ENCODE results near the gene MATN3. TPM values are rescaled to one million over a fixed set of nuclear protein-coding genes. Genes with fewer than 3 reads are reported as not detected.

The MATN3 gene
- total RNA-seq, 1 experiment from 2014 or later = 1.0 TPM

- Histone ChIP-seq H3K79me2 (ENCODE audit: low read depth) (no peaks in the 10 kb centered on the region), H3K9me3 (ENCODE audit: insufficient read depth, low read depth) (no peaks in the 10 kb centered on the region), H3K27ac (no peak overlapping the region), H2AFZ (no peak overlapping the region), H3K4me1 (replicated peaks; ENCODE audit: insufficient read depth) (peaks cover 5% of the 10 kb centered on the region; the same call in 1 of the 2 replicates), H3K9me2 (ENCODE audit: insufficient read depth) (0 out of 2 replicates have a peak, but pooled peaks cover under 1% of the 10 kb centered on the region), H3K4me2 (peak overlapping the region; percentile 81), H4K20me1 (ENCODE audit: insufficient read depth) (no peaks in the 10 kb centered on the region), H3K4me3 (peak overlapping the region; percentile 51; the same call in 1 of the 2 replicates), H3F3A (ENCODE audit: insufficient read depth, low read depth) (peaks cover 12% of the 10 kb centered on the region; the same call in 1 of the 2 replicates), H3K36me3 (ENCODE audit: low read depth) (no peaks in the 10 kb centered on the region), H3K27me3 (ENCODE audit: insufficient read depth, low read depth) (peaks cover 9% of the 10 kb centered on the region; the same call in 1 of the 2 replicates)
- intact Hi-C loops (cut with micrococcal nuclease; ENCODE audit: unreplicated experiment) = loop anchor here (5.0 kb wide), 1 partner anchor 209 kb away; no protein-coding TSS in a partner anchor
- ChIA-PET POLR2A (ENCODE audit: unreplicated experiment) (no interaction called here), CTCF (interaction anchor here (0.6 to 0.7 kb wide), 4 partner anchors 17 to 1014 kb away, joined by 3 to 6 read pairs (median 4); no protein-coding TSS in a partner anchor)
- no TSS peak for BruUV-seq (replicated peaks)
- DNase-seq = no peak
- TF ChIP-seq CTCF (conservative IDR thresholded peaks at IDR 0.05) (no peak), EZH2 (IDR thresholded peaks at IDR 0.05; ENCODE audit: low read depth) (no peak)
Measured at GRCh38 chr2:20013126-20013849, 820 bp upstream of the MATN3 start.

GRCh38 chr2:20012032-20012281 is 511 bp downstream of the MATN3 start:
- peak overlapping the region; percentile 81 for H3K4me2 ChIP-seq
- peaks cover 9% of the 10 kb centered on the region; the same call in 1 of the 2 replicates for H3K27me3 ChIP-seq (ENCODE audit: insufficient read depth, low read depth)
- H3K79me2 ChIP-seq (ENCODE audit: low read depth) = no peaks in the 10 kb centered on the region
- peak overlapping the region; percentile 66; the same call in 1 of the 2 replicates for H2AFZ ChIP-seq
- H3K4me3 ChIP-seq = peak overlapping the region; percentile 51; the same call in 1 of the 2 replicates
- H3K9me2 ChIP-seq (ENCODE audit: insufficient read depth) = no peaks in the 10 kb centered on the region
- H3F3A ChIP-seq (ENCODE audit: insufficient read depth, low read depth) = peaks cover 12% of the 10 kb centered on the region; the same call in 1 of the 2 replicates
- no peak for DNase-seq
- TF ChIP-seq EZH2 (IDR thresholded peaks at IDR 0.05; ENCODE audit: low read depth) (no peak), CTCF (conservative IDR thresholded peaks at IDR 0.05) (no peak)
- CTCF ChIA-PET = no interaction called here
- no peaks in the 10 kb centered on the region for H4K20me1 ChIP-seq (ENCODE audit: insufficient read depth)
- TSS peak; percentile 23 for BruUV-seq (replicated peaks)
- peaks cover 5% of the 10 kb centered on the region; the same call in 1 of the 2 replicates for H3K4me1 ChIP-seq (replicated peaks; ENCODE audit: insufficient read depth)
- no peak overlapping the region for H3K27ac ChIP-seq
- POLR2A ChIA-PET (ENCODE audit: unreplicated experiment) = no interaction called here
- no peaks in the 10 kb centered on the region for H3K36me3 ChIP-seq (ENCODE audit: low read depth)
- no peaks in the 10 kb centered on the region for H3K9me3 ChIP-seq (ENCODE audit: insufficient read depth, low read depth)
- intact Hi-C loops (cut with micrococcal nuclease; ENCODE audit: unreplicated experiment) = loop anchor here (5.0 kb wide), 1 partner anchor 210 kb away; no protein-coding TSS in a partner anchor

GRCh38 chr2:20011276-20012031 is 1.0 kb downstream of the MATN3 start:
- H3K9me2 ChIP-seq (ENCODE audit: insufficient read depth) = no peaks in the 10 kb centered on the region
- CTCF ChIA-PET = no interaction called here
- H3K36me3 ChIP-seq (ENCODE audit: low read depth) = no peaks in the 10 kb centered on the region
- H3K79me2 ChIP-seq (ENCODE audit: low read depth) = no peaks in the 10 kb centered on the region
- no TSS peak for BruUV-seq (replicated peaks)
- H3K9me3 ChIP-seq (ENCODE audit: insufficient read depth, low read depth) = no peaks in the 10 kb centered on the region
- POLR2A ChIA-PET (ENCODE audit: unreplicated experiment) = interaction anchor here (0.6 kb wide), 1 partner anchor 221 kb away, joined by 4 read pairs; no protein-coding TSS in a partner anchor
- H3K4me1 ChIP-seq (replicated peaks; ENCODE audit: insufficient read depth) = peaks cover 5% of the 10 kb centered on the region; the same call in 1 of the 2 replicates
- no peaks in the 10 kb centered on the region for H4K20me1 ChIP-seq (ENCODE audit: insufficient read depth)
- TF ChIP-seq CTCF (conservative IDR thresholded peaks at IDR 0.05) = no peak
- no peak for TF ChIP-seq EZH2 (IDR thresholded peaks at IDR 0.05; ENCODE audit: low read depth)
- peaks cover 9% of the 10 kb centered on the region; the same call in 1 of the 2 replicates for H3K27me3 ChIP-seq (ENCODE audit: insufficient read depth, low read depth)
- intact Hi-C loops (cut with micrococcal nuclease; ENCODE audit: unreplicated experiment) = loop anchor here (5.0 kb wide), 1 partner anchor 211 kb away; no protein-coding TSS in a partner anchor
- DNase-seq = no peak
- peaks cover 12% of the 10 kb centered on the region; the same call in 1 of the 2 replicates for H3F3A ChIP-seq (ENCODE audit: insufficient read depth, low read depth)
- no peak overlapping the region for H2AFZ ChIP-seq
- H3K4me3 ChIP-seq = no peak overlapping the region
- peak overlapping the region; percentile 81 for H3K4me2 ChIP-seq
- H3K27ac ChIP-seq = no peak overlapping the region
